ENCODE measurements around the gene GSTO2. TPM values are rescaled to one million over a fixed set of nuclear protein-coding genes. Genes with fewer than 3 reads are reported as not detected.

The GSTO2 gene
- total and polyA plus RNA-seq, 2 experiments from 2014 or later = 0.37 to 2.5 TPM

GRCh38 chr10:104339469-104340110 lies 70.6 kb downstream of the GSTO2 start:
- H3K4me1 ChIP-seq (ENCODE audit: insufficient read depth) = peaks cover 9% of the 10 kb centered on the region
- H3K27ac ChIP-seq = peak overlapping the region; percentile 99
- H3K9me2 ChIP-seq (replicated peaks; ENCODE audit: insufficient read depth) = no peaks in the 10 kb centered on the region
- H3K4me2 ChIP-seq = peak overlapping the region; percentile 80
- H3K27me3 ChIP-seq = no peaks in the 10 kb centered on the region
- peaks cover 32% of the 10 kb centered on the region for H3K79me2 ChIP-seq
- H3K9me3 ChIP-seq (ENCODE audit: low read depth) = no peaks in the 10 kb centered on the region
- 39% methylated on average over 11 of the region's 11 CpGs for WGBS (ENCODE audit: low lambda C conversion rate, missing lambda C conversion rate)
- peak overlapping the region; percentile 99 for H3K4me3 ChIP-seq
- TF ChIP-seq, protein P1, sequence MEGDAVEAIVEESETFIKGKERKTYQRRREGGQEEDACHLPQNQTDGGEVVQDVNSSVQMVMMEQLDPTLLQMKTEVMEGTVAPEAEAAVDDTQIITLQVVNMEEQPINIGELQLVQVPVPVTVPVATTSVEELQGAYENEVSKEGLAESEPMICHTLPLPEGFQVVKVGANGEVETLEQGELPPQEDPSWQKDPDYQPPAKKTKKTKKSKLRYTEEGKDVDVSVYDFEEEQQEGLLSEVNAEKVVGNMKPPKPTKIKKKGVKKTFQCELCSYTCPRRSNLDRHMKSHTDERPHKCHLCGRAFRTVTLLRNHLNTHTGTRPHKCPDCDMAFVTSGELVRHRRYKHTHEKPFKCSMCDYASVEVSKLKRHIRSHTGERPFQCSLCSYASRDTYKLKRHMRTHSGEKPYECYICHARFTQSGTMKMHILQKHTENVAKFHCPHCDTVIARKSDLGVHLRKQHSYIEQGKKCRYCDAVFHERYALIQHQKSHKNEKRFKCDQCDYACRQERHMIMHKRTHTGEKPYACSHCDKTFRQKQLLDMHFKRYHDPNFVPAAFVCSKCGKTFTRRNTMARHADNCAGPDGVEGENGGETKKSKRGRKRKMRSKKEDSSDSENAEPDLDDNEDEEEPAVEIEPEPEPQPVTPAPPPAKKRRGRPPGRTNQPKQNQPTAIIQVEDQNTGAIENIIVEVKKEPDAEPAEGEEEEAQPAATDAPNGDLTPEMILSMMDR (IDR thresholded peaks at IDR 0.05; ENCODE audit: poor library complexity) = no peak
- no peak for TF ChIP-seq EZH2 (IDR thresholded peaks at IDR 0.05; ENCODE audit: borderline replicate concordance)
- no peak for TF ChIP-seq EZH2phosphoT487 (IDR thresholded peaks at IDR 0.05; ENCODE audit: low read depth, severe bottlenecking, unreplicated experiment)
- peak; percentile 61 for DNase-seq (ENCODE audit: low spot score)
- H2AFZ ChIP-seq = peak overlapping the region; percentile 95
- H3K36me3 ChIP-seq (replicated peaks; ENCODE audit: insufficient read depth, low read depth) = no peaks in the 10 kb centered on the region
- no peaks in the 10 kb centered on the region for H4K20me1 ChIP-seq (ENCODE audit: insufficient read depth, poor library complexity, severe bottlenecking)

DNA sequence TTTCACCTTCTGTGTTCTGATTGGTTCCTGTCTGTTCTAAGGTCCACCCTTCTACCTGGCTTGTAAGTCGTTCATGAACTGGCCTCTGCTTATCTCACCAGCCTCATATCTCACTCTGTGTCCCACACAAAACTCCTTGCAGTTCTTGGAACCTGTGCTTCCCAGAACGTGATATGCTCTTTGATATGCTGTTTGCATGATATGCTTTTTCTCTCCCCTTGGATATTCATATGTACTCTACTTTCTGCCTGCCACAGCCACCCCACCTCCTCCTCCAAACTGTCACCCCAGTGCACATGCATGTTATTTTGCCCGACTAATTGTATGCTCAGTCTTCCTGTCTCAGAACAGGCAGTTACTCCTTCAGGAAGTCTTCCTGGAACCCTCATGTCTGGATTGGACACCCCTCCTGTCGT lies 71.1 kb downstream of the GSTO2 start:
- Histone ChIP-seq H3K27ac (peak overlapping the region; percentile 66), H3K4me3 (no peak overlapping the region), H3K79me2 (peaks cover 27% of the 10 kb centered on the region), H3K36me3 (replicated peaks; ENCODE audit: insufficient read depth, low read depth) (no peaks in the 10 kb centered on the region), H3K9me3 (ENCODE audit: low read depth) (no peaks in the 10 kb centered on the region), H3K4me2 (peak overlapping the region; percentile 80), H3K4me1 (ENCODE audit: insufficient read depth) (peaks cover 9% of the 10 kb centered on the region), H3K9me2 (replicated peaks; ENCODE audit: insufficient read depth) (no peaks in the 10 kb centered on the region), H3K27me3 (no peaks in the 10 kb centered on the region), H4K20me1 (ENCODE audit: insufficient read depth, poor library complexity, severe bottlenecking) (no peaks in the 10 kb centered on the region), H2AFZ (no peak overlapping the region)
- TF ChIP-seq, protein P1 (IDR thresholded peaks at IDR 0.05; ENCODE audit: poor library complexity) = no peak
- TF ChIP-seq EZH2phosphoT487 (IDR thresholded peaks at IDR 0.05; ENCODE audit: low read depth, severe bottlenecking, unreplicated experiment) (no peak), EZH2 (IDR thresholded peaks at IDR 0.05; ENCODE audit: borderline replicate concordance) (no peak)
- 37% methylated on average over 4 of the region's 4 CpGs for WGBS (ENCODE audit: low lambda C conversion rate, missing lambda C conversion rate)
- DNase-seq (ENCODE audit: low spot score) = peak; percentile 53

GRCh38 chr10:104340641-104341040 lies 71.7 kb downstream of the GSTO2 start:
- peak overlapping the region; percentile 39 for H3K4me2 ChIP-seq
- no peaks in the 10 kb centered on the region for H4K20me1 ChIP-seq (ENCODE audit: insufficient read depth, poor library complexity, severe bottlenecking)
- no peaks in the 10 kb centered on the region for H3K27me3 ChIP-seq
- TF ChIP-seq EZH2phosphoT487 (IDR thresholded peaks at IDR 0.05; ENCODE audit: low read depth, severe bottlenecking, unreplicated experiment) (no peak), EZH2 (IDR thresholded peaks at IDR 0.05; ENCODE audit: borderline replicate concordance) (no peak)
- TF ChIP-seq, protein P1 (IDR thresholded peaks at IDR 0.05; ENCODE audit: poor library complexity) = no peak
- peaks cover 21% of the 10 kb centered on the region for H3K79me2 ChIP-seq
- 86% methylated on average over 4 of the region's 4 CpGs for WGBS (ENCODE audit: low lambda C conversion rate, missing lambda C conversion rate)
- DNase-seq (ENCODE audit: low spot score) = no peak
- no peaks in the 10 kb centered on the region for H3K36me3 ChIP-seq (replicated peaks; ENCODE audit: insufficient read depth, low read depth)
- H3K27ac ChIP-seq = peak overlapping the region; percentile 66
- H3K4me3 ChIP-seq = no peak overlapping the region
- H3K9me3 ChIP-seq (ENCODE audit: low read depth) = no peaks in the 10 kb centered on the region
- peaks cover 9% of the 10 kb centered on the region for H3K4me1 ChIP-seq (ENCODE audit: insufficient read depth)
- H3K9me2 ChIP-seq (replicated peaks; ENCODE audit: insufficient read depth) = no peaks in the 10 kb centered on the region
- H2AFZ ChIP-seq = no peak overlapping the region

Data from hepatocyte (in vitro differentiated cells).